H9 (cell line): ENCODE results near the gene NFKBIA. TPM values are rescaled to one million over a fixed set of nuclear protein-coding genes. Genes with fewer than 3 reads are reported as not detected.

Experiments used
- DNase-seq: peaks from one replicate; pipeline ENCODE4 v3.0.0-alpha.2; 2017
- H2AFZ ChIP-seq: one replicate; pipeline ENCODE4 v1.6.1; 2013; ENCODE audit warnings: mild to moderate bottlenecking, low read length, control low read depth, moderate library complexity
- H2AK5ac ChIP-seq: 2 replicates; pipeline ENCODE4 v1.6.1; 2013; ENCODE audit warnings: low read length, control low read depth, mixed read lengths; ENCODE audit not compliant: insufficient read length
- H2BK120ac ChIP-seq: one replicate; pipeline ENCODE4 v1.6.1; 2013; ENCODE audit warnings: low read depth, mild to moderate bottlenecking, low read length, control low read depth, inconsistent platforms; ENCODE audit not compliant: poor library complexity, severe bottlenecking
- H2BK12ac ChIP-seq: 2 replicates; pipeline ENCODE4 v1.6.1; 2013; ENCODE audit warnings: low read length, control low read depth, mixed read lengths, low read depth; ENCODE audit not compliant: insufficient read length
- H2BK15ac ChIP-seq: 2 replicates; pipeline ENCODE4 v1.6.1; 2013; ENCODE audit warnings: low read depth, low read length, control low read depth
- H2BK20ac ChIP-seq: one replicate; pipeline ENCODE4 v1.6.1; 2013; ENCODE audit warnings: low read depth, mild to moderate bottlenecking, low read length, control low read depth, inconsistent platforms; ENCODE audit not compliant: poor library complexity, severe bottlenecking
- H2BK5ac ChIP-seq: 2 replicates; pipeline ENCODE4 v1.6.1; 2013; ENCODE audit warnings: low read length, control low read depth, mixed read lengths; ENCODE audit not compliant: insufficient read length
- H3K14ac ChIP-seq: 2 replicates; pipeline ENCODE4 v1.6.1; 2013; ENCODE audit warnings: low read length, control low read depth; ENCODE audit not compliant: insufficient read depth
- H3K18ac ChIP-seq: 2 replicates; pipeline ENCODE4 v1.6.1; 2013; ENCODE audit warnings: low read depth, mild to moderate bottlenecking, mixed read lengths, low read length, control low read depth; ENCODE audit not compliant: insufficient read length
- H3K23ac ChIP-seq: 2 replicates; pipeline ENCODE4 v1.6.1; 2013; ENCODE audit warnings: low read length, control low read depth, mixed read lengths, low read depth; ENCODE audit not compliant: insufficient read length
- H3K23me2 ChIP-seq: 2 replicates; pipeline ENCODE4 v1.6.1; 2013; ENCODE audit warnings: low read depth, mild to moderate bottlenecking, mixed read lengths, low read length, control low read depth; ENCODE audit not compliant: insufficient read length, poor library complexity, severe bottlenecking
- H3K27ac ChIP-seq: 2 replicates; pipeline ENCODE4 v1.5.1; 2013; ENCODE audit warnings: low read length, control low read depth, mixed read lengths, low read depth; ENCODE audit not compliant: insufficient read length
- H3K27me3 ChIP-seq: 2 replicates; pipeline ENCODE4 v1.6.1; 2013; ENCODE audit warnings: low read length, control low read depth, inconsistent platforms; ENCODE audit not compliant: insufficient read depth
- H3K4ac ChIP-seq: 2 replicates; pipeline ENCODE4 v1.6.1; 2013; ENCODE audit warnings: low read depth, mild to moderate bottlenecking, control low read depth, inconsistent platforms, low read length, moderate library complexity
- H3K4me1 ChIP-seq: 2 replicates; pipeline ENCODE4 v1.6.1; 2013; ENCODE audit warnings: low read length, control low read depth, inconsistent platforms; ENCODE audit not compliant: insufficient read depth
- H3K4me2 ChIP-seq: 2 replicates; pipeline ENCODE4 v1.6.1; 2013; ENCODE audit warnings: low read length, control low read depth, mixed read lengths; ENCODE audit not compliant: insufficient read length, insufficient read depth
- H3K56ac ChIP-seq: 2 replicates; pipeline ENCODE4 v1.6.1; 2013; ENCODE audit warnings: low read depth, mild to moderate bottlenecking, mixed read lengths, low read length, control low read depth; ENCODE audit not compliant: insufficient read length
- H3K79me1 ChIP-seq: 2 replicates; pipeline ENCODE4 v1.6.1; 2013; ENCODE audit warnings: low read depth, mild to moderate bottlenecking, moderate library complexity, low read length, control low read depth, inconsistent platforms; ENCODE audit not compliant: insufficient read depth, poor library complexity, severe bottlenecking
- H3K79me2 ChIP-seq: 2 replicates; pipeline ENCODE4 v1.6.1; 2013; ENCODE audit warnings: low read length, control low read depth, inconsistent platforms; ENCODE audit not compliant: insufficient read depth
- H3K9ac ChIP-seq: 2 replicates; pipeline ENCODE4 v1.6.1; 2013; ENCODE audit warnings: low read length, control low read depth, mixed read lengths; ENCODE audit not compliant: insufficient read length; ENCODE audit errors: extremely low read depth
- H3K9me3 ChIP-seq: one replicate; pipeline ENCODE4 v1.6.1; 2013; ENCODE audit warnings: low read depth, low read length, inconsistent platforms; ENCODE audit not compliant: control insufficient read depth
- H3T11ph ChIP-seq: one replicate; pipeline ENCODE4 v1.6.1; 2013; ENCODE audit warnings: mild to moderate bottlenecking, low read length, control low read depth, inconsistent platforms
- H4K20me1 ChIP-seq: one replicate; pipeline ENCODE4 v1.6.1; 2013; ENCODE audit not compliant: control insufficient read depth, insufficient read length, insufficient read depth
- H4K5ac ChIP-seq: 2 replicates; pipeline ENCODE4 v1.6.1; 2013; ENCODE audit warnings: low read depth, mild to moderate bottlenecking, mixed read lengths, low read length, control low read depth; ENCODE audit not compliant: insufficient read length
- H4K8ac ChIP-seq: replicated peaks from 2 replicates; pipeline ENCODE4 v1.6.1; 2013; ENCODE audit warnings: low read length, control low read depth, mixed read lengths, low read depth; ENCODE audit not compliant: insufficient read length
- H4K91ac ChIP-seq: 2 replicates; pipeline ENCODE4 v1.6.1; 2013; ENCODE audit warnings: low read depth, mild to moderate bottlenecking, moderate library complexity, mixed read lengths, low read length, control low read depth; ENCODE audit not compliant: insufficient read length
- H3K27ac Mint-ChIP-seq, 3 experiments: 2 replicates in 2 of 3; 3 replicates in 1 of 3; pipeline ENCODE4 v1.8.0; 2020 to 2021; ENCODE audit warnings: mixed read lengths in 3 of 3, mild to moderate bottlenecking in 1 of 3, moderate library complexity in 1 of 3
- H3K27me3 Mint-ChIP-seq: 2 replicates; pipeline ENCODE4 v1.8.0; 2021; ENCODE audit warnings: low read depth, mild to moderate bottlenecking, moderate library complexity, mixed read lengths
- H3K36me3 Mint-ChIP-seq, 3 experiments: 2 replicates in 2 of 3; 3 replicates in 1 of 3; pipeline ENCODE4 v1.8.0; 2020 to 2021; ENCODE audit warnings: low read depth in 3 of 3, mixed read lengths in 3 of 3; ENCODE audit not compliant: insufficient read depth in 1 of 3
- H3K4me1 Mint-ChIP-seq, 2 experiments: 2 replicates each; pipeline ENCODE4 v1.8.0; 2020; ENCODE audit warnings: mixed read lengths in 2 of 2
- H3K4me3 Mint-ChIP-seq, 2 experiments: 2 replicates in 1 of 2; 3 replicates in 1 of 2; pipeline ENCODE4 v1.8.0; 2020 to 2021; ENCODE audit warnings: mild to moderate bottlenecking in 2 of 2, mixed read lengths in 2 of 2, moderate library complexity in 1 of 2
- H3K9me3 Mint-ChIP-seq, 2 experiments: 2 replicates in 1 of 2; 3 replicates in 1 of 2; pipeline ENCODE4 v1.8.0; 2020; ENCODE audit warnings: mild to moderate bottlenecking in 2 of 2, mixed read lengths in 2 of 2, moderate library complexity in 1 of 2
- CTCF ChIP-seq: fragments of 200-600 bp; sonication (generic); conservative IDR thresholded peaks from 3 replicates; pipeline ENCODE4 v1.8.0; 2021; ENCODE audit warnings: antibody characterized with exemption, mild to moderate bottlenecking
- WGBS: extraction: QIAGEN DNeasy Blood & Tissue Kit; methylation state at CpG from one replicate; pipeline ENCODE4 v1.1.7; 2013; ENCODE audit warnings: missing lambda C conversion rate, low lambda C conversion rate, mixed read lengths; ENCODE audit not compliant: insufficient read length; ENCODE audit errors: extremely low coverage; 5-methylcytosine and 5-hydroxymethylcytosine counted together
- total RNA-seq: library from RNA; stranded (reverse); gene quantifications from 2 replicates; pipeline ENCODE4 v1.2.1, GENCODE V29; 2021

The NFKBIA gene
- total RNA-seq, 1 experiment from 2014 or later = 38.4 TPM

GRCh38 chr14:35392103-35392502 is 12.4 kb downstream of the NFKBIA start:
- H2BK120ac ChIP-seq = no peak overlapping the region
- H3K23me2 ChIP-seq = no peaks in the 10 kb centered on the region
- H3K79me2 ChIP-seq = no peaks in the 10 kb centered on the region
- H3K79me1 ChIP-seq = no peaks in the 10 kb centered on the region
- no peak overlapping the region for H4K5ac ChIP-seq
- H3K4ac ChIP-seq = no peak overlapping the region
- H3K27me3 ChIP-seq = no peaks in the 10 kb centered on the region
- H4K91ac ChIP-seq = no peak overlapping the region
- no CpG with 5 or more reads among the region's 1 CpG for WGBS
- Mint-ChIP-seq H3K9me3 (no peaks in the 10 kb centered on the region), H3K27me3 (no peaks in the 10 kb centered on the region), H3K36me3 (no peaks in the 10 kb centered on the region; a peak in 1 of 7 replicates), H3K27ac (no peak overlapping the region), H3K4me1 (peaks cover 27 to 44% of the 10 kb centered on the region in 2 experiments), H3K4me3 (no peak overlapping the region)
- no peak overlapping the region for H2BK12ac ChIP-seq
- no peaks in the 10 kb centered on the region for H3K4me1 ChIP-seq
- H2AFZ ChIP-seq = no peak overlapping the region
- H3K27ac ChIP-seq = no peak overlapping the region
- H3K9me3 ChIP-seq = no peaks in the 10 kb centered on the region
- no peak overlapping the region for H2BK5ac ChIP-seq
- no peak overlapping the region for H2BK20ac ChIP-seq
- no peak for DNase-seq
- H3K9ac ChIP-seq = no peak overlapping the region
- H3K23ac ChIP-seq = no peak overlapping the region
- no peak for TF ChIP-seq CTCF
- no peak overlapping the region for H3K18ac ChIP-seq
- H3K4me2 ChIP-seq = no peak overlapping the region
- H3T11ph ChIP-seq = no peak overlapping the region
- H2AK5ac ChIP-seq = no peak overlapping the region
- no peaks in the 10 kb centered on the region for H4K20me1 ChIP-seq
- no peak overlapping the region for H3K14ac ChIP-seq
- H3K56ac ChIP-seq = no peak overlapping the region
- no peak overlapping the region for H2BK15ac ChIP-seq
- H4K8ac ChIP-seq = no peak overlapping the region
